Measurements from ENCODE around the gene NKX3-2.
"Not testable (repeated sequence)": the region's sequence is repeated elsewhere in the genome, so short reads cannot be mapped to it uniquely, and the experiment has no call there.

The NKX3-2 gene

DNA sequence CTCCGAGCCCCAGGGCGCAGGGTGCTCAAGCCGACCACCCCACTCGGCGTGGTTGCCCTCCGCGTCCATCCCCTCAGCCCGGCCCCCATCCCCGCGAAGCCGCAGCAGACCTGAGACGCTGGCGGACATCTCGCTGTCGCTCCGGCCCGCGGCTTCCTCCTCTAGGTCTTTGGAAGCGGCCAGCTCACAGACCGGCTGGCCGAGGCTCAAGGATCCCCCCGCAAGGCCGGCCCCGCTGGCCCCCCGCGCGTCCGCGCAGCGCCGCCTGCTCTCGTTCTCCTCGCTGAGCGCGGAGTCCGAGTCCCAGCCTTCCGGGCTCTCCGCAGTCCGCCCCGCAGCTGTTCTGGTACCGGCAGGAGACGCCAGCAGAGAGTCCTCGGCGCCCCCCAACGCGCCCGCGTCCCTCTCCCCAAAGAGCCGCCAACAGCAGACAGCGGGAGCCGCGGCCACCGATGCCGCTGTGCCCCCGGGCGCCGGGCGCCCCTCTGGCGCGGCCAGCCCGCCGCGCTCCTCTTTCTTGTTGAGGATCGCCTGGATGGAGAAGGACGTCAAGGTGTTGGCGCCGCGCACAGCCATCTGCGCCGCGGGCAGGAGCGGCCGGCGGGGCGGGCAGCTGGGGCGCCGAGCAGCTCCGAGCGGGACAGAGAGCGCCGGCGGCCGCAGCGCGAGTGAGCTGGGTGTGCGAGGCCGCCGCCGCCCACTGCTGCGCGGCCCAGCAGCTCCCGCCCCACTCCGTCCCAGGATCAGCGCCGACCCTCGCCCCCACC lies at the start of gene NKX3-2:
Gene NKX3-2, minus strand, starts transcription at position 670 of the 767 bp plus-strand sequence. Its CDS starts 94 bp downstream, at position 576.
- no peak for DNase-seq (ENCODE audit: low read depth)

DNA sequence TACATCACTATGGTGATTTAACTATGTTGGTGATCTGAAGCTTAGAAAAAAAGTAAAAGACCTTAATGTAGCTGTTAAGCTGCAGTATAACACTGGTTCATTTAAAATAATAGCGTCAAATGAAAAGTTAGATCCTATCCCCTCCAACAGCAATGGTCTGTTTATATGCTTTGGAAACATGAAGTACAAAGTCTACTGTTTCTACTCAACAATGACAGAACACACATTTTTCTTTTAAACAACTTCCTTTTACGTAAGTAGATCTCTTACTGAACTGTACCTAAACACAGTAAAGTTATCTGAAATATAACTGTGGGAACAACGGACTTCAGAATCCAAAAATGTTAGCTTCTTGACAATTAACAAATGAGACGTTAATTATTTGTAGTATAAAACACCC lies 47.9 kb upstream of the NKX3-2 start:
- DNase-seq (ENCODE audit: low read depth) = no peak

DNA sequence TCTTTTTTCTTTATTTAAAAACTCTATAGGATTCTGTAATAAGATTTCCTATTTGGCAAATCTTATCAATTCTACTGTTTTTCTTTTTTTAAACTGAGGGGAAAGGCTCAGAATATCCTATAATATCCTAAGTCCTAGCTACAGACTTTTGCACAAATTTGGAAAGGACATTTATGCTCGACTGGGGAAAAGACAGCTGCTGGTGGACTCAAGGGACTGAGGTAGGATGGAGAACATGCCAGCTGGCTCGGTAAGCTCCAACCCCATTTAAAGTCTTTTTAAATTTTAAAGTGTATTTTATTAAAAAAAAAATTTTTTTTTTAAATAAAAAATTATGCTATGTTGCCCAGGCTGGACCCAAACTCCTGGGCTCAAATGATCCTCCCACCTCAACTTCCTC lies 46.5 kb upstream of the NKX3-2 start:
- DNase-seq (ENCODE audit: low read depth) = no peak

DNA sequence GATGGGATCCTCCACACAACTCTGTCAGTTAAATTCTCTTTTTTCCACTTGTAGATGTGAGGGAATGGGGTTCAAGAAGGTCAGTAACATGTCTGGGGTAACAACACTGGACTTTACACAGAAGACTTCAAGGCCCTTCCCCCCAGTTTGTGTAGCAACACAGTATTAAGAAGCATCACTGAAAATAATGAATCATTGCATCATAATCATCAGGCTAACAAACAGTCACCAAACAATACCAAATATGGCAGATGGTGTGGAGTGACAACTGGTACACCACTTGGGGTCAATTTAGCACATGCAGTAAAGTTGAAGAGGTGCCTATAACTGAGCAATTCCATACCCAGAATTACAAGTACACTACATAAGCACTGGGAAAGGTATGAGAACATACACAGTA lies 44.6 kb upstream of the NKX3-2 start:
- DNase-seq (ENCODE audit: low read depth) = no peak

DNA sequence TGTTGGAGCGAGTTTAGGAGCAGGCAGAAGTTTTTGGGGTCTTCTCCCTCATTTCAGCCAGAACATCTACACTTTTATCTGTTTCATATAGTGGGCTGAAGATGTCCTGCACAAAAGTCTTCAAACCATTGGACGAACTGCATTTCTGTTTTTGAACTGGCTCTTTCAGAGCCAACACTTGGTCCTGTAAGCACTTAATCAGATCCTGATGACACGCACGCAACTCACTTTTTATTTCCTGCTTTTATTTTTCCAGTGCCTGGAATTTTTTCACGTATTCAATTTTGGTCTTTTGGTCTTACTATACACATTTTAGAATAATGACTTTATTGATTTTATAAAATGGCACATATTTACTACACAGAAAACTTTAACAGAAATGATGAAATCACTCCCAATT lies 40.2 kb upstream of the NKX3-2 start:
- no peak for DNase-seq (ENCODE audit: low read depth)

DNA sequence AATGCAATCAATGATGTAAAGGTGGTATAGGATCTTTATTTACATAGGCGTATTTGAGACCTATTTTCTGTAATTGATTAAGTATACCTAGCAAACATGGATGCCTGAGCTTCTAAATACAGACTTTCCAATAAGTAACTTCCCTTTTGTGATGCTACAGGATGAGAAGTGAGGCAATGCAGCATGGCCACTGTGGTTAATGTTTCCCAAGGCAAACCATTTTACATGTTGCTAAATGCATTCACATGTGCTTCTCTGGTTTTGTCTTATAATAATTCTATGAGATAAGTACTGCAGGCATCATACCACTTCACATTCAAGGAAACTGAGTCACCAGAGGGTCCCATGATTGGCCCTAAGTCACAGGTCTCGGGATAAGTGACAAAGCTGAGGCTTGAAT lies 35.7 kb upstream of the NKX3-2 start:
- DNase-seq (ENCODE audit: low read depth) = no peak

DNA sequence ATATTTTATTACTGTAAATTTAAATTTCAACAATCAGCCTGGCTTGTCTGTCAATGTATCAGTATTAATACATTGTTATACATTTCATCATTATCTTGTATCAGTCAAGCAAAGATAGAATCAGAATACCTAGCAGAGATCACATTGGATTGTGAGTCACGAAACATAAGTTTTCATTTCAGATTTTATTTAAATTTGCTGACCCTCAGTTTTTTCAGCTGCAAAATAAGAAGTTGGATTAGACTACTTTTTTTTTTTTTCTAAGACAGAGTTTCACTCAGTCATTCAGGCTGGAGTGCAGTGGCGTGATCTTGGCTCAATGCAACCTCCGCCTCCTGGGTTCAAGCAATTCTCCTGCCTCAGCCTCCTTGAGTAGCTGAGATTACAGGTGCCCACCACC lies 33.4 kb upstream of the NKX3-2 start:
- DNase-seq (ENCODE audit: low read depth) = no peak

DNA sequence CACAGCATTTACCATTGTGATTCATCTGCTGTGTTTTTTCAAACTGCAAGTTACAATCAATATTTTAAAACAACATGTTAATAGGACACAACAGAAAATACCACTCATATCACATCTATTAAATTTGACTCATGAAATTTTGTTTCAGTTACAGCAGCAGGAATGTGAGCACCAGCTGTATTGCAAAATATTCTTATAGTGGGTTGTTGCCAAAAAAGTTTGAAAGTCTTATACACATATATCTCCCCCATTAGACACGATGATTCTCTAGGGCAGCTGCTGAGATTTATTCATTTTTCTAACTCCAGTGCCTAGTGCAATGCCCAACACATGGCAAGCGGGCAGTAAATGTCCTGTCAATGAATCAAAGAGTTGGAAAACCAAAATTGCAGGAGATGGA lies 26.6 kb upstream of the NKX3-2 start:
- no peak for DNase-seq (ENCODE audit: low read depth)

DNA sequence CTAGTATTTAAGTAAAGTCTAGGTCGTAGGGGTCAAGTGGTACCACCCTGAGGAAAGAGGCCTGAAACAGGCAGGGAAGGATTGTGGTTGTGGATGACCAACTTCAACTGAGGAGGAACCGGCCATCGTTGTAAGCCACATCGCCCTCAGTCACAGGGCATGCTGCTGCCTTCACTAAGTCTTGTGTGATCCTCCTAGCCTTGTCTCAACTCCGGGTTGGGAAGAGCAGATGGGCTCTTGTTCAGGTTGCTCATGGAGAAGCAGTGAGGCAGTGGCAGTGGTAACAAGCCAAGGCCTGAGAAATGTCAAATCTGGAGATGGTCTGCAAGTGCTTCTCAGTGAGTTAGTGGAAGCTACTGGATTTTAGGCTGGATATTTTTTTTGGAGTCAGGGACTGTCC lies 22.8 kb upstream of the NKX3-2 start:
- DNase-seq (ENCODE audit: low read depth) = no peak

DNA sequence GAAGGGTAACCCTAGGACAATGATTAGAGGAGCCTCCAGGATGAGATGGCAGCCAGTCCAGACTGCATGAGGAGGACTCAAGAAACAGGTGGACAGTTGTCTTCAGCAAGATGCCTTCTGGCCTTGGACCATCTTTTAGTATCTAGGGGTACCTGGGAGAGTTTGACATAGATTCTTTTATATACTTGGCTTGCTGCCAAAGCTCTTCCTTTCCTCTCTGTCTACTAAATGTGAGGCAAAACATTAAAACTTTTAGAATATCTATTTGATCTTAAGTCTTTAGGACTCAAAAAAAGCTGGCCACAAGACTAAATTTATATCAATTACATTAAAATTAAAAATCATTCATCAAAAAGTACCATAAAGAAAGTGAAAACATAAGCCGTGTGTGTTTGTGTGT lies 18.6 kb upstream of the NKX3-2 start:
- DNase-seq (ENCODE audit: low read depth) = no peak

DNA sequence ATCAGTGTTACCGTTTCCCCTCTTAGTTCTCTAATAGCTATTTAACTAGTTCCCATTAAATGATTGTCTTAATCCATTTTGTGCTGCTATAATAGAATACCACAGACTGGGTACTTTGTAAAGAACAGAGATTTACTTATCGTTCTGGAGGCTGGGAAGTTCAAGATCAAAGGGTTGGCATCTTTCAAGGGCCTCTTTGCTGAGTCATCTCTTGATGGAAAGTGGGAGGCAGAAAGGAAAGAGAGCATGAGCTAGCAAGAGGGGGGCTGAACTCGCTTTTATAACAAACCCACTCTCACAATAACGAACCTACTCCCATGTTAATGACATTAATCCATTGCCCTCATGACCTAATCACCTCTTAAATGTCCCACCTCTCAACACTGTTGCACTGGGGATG lies 17.4 kb upstream of the NKX3-2 start:
- no peak for DNase-seq (ENCODE audit: low read depth)

DNA sequence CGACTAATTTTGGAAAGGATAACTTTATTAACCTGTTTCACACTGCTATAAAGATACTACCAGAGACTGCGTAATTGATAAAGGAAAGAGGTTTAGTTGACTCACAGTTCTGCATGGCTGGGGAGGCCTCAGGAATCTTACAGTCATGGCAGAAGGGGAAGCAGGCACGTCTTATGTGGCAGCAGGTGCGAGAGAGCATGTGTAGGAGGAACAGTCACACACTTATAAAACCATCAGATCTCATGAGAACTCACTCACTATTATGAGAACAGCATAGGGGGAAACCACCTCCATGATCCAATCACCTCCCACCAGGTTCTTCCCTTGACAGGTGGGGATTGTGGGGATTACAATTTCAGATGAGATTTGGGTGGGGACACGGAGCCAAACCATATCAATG lies 15.8 kb upstream of the NKX3-2 start:
- DNase-seq (ENCODE audit: low read depth) = not testable (repeated sequence)

DNA sequence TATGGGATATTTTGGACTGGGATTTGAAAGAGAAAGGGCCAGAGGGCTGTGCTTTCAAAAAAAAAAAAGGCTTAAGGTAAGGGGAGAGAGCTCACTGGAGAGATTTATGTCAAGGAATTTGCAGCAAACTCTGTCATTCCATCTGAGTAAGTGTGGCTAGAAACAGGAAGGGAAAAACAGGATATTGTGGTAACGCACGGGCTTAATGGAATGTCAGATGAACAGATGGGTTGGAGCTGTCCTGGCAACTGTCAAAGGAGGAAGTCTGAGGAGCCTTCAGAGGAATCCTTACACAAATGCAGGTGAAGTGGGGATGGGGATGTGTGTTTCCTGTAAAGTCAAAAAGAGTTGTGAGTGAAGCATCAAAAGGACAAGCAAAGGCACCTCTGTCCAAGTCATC lies 15.1 kb upstream of the NKX3-2 start:
- DNase-seq (ENCODE audit: low read depth) = no peak

DNA sequence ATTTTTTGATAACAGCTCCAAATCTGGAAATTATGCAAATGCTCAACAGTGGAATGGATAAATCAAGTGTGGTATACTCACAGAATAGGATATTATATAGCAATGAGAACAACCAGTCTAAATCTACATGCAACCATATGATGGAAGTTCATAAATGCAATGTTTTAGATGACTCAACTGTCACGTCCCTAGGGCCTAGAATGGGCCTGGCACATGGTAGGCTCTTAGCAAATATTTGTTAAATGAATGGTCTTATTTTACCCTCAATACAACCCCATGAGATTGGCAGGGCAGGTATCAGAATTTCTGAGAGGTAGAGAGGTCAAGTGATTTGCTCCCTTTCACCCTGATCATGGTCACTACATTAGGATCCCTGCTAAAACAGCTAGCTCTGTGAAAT lies 14.6 kb upstream of the NKX3-2 start:
- no peak for DNase-seq (ENCODE audit: low read depth)

DNA sequence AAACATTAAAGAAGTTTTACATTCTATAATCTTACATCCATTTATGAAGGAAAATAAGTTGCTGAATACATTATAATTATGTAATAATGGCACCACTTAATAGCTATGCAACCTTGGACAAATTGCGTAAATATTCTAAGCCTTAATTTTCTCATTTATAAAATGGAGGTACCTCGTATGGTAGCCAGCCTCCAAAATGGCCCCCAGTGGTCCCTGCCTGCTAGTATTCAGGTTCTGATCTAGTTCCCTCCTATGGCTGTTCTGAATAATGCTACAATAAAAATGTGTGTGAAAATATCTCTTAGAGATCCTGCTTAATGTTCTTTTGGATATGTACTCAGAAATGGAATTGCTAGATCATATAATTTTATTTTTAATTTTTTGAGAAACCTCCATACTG lies 11.0 kb upstream of the NKX3-2 start:
- DNase-seq (ENCODE audit: low read depth) = no peak

DNA sequence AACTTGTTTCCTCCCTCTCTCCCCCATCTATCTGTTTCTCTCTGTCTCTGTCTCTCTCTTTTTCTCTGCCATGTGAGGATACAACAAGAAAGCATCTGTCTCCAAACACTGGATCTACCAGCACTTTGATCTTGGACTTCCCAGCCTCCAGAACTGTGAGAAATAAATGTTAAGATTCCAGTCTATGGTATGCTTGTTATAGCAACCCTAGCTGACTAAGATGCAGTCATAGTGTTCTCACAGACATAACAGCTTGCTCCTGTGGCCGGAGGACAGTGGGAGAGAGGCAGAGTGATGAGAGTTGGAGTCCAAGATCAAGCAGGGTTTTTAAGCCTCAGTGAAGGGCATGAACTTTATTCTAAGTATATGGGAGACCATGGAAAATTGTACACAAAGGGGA lies 8.8 kb upstream of the NKX3-2 start:
- DNase-seq (ENCODE audit: low read depth) = no peak

DNA sequence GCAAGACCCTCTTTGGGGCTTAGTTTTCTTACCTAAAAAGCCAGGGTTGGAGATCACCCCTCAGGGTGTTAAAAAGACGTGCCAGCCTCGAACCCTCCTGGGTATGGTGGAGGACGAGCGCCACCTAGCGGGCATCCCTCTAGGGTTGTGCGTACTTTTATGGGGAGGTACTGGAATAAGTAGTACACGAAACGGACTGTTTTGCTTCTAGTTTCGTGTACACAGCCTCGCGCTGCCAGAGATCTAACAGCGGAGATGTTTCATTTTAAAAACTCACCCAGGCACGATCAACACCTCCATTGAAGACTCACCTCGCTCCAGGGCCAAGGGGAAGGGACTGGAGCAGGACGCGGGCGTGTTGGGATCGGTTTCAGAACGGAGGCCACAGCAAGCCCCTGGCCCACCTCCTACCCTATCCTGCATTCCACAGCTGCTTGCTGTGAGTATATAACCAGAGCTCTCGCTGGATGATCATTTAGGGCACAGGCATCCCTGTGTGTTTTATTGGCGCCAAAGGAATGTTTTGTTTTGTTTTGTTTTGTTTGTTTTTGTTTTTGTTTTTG lies 4.8 kb upstream of the NKX3-2 start:
- DNase-seq (ENCODE audit: low read depth) = peak; percentile 80

DNA sequence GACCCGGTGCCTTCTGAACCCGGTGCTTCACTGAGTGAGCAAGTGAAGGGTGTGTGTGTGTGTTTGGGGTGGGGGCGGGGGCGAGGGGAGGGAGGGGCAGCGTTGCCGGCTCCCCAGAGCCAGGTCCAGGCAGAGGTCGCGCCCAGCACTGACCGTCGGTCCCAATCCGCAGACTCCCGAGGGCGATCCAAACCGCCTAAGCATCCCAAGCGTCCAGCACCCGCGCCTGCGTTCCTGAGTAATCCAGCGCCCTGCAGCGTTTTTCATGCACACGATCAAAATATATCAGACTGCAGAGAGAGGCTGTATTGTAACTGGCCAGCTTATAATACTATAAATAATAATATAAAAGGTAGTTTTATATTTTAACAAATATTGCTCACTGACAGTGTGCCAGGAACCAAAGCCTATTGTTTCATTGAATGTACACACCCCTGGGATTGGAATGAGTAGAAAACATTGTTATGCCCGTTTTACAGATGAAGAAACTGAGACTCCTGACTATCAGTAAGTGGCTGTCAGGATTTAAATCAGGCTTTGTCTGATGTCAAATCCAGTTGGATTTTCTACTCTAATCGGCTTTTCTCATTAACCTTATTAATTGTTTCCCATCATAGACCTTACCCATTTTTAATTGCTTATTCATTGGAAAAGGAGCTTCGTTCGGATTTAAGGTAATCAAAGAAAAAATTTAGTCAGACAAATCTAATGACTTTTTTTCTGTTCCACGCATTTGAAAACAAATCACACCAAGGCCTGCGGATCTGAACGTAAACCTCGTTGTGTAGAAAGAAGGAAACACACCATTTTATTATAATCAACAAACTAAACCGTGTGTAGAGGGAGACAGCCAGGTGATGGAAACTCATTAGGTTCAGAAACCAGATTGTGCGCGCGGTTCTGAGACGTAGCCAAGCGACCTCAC lies 4.0 kb upstream of the NKX3-2 start:
- no peak for DNase-seq (ENCODE audit: low read depth)

DNA sequence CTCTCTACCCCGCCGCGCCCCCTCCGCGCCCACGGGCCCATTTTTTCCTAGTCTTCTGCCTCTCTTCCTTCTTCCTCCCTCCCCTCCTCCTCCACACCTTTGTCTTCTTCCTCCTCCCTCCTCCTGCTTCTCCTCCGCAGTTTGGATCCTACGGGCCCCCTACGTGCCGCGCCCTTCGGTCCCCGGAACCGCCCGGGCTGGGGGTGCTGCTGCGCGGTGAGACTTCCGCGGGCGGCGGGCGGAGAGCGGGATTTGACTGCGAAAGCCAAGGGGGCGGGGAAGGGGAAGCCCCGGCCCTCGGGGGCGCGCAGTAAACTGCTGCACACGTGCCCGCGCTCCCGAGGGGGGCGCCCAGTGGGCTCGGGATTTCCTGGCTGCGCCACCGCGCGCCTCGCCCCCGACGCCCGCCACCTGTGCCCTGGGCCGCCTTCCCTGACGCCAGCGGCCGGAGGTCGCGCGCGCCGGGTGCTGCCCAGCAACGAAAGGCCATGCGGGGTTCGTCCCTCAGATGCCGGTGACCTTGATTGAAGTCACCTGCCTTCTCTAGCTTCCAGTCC lies 3.3 kb upstream of the NKX3-2 start:
- no peak for DNase-seq (ENCODE audit: low read depth)

DNA sequence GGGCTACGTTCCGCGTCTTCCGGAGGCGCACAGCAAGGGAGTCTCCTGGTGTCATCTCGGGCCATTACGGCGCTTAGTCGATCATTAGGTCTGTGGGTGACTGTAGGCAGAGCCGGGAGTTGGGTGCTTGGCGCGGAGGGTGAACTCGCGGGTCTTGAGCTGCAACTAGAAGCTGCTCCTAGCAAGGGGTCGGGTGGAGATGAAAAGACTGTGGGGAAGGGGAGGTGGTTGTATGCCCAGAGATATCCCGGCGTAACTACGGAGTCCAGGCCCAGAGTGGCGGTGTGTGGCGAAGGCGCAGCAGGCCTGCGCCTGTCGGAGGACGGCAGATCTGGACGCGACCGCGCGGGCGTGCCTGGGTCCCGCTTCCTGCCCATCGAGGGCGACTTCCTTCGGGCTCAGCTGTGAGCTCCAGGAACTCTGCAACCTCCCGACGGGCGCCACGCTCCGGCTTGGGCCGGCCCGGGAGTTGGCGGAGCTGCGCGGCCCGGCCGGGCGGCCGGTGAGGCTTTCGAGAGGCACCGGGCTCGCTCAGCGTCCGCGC lies 2.7 kb upstream of the NKX3-2 start:
- DNase-seq (ENCODE audit: low read depth) = no peak

DNA sequence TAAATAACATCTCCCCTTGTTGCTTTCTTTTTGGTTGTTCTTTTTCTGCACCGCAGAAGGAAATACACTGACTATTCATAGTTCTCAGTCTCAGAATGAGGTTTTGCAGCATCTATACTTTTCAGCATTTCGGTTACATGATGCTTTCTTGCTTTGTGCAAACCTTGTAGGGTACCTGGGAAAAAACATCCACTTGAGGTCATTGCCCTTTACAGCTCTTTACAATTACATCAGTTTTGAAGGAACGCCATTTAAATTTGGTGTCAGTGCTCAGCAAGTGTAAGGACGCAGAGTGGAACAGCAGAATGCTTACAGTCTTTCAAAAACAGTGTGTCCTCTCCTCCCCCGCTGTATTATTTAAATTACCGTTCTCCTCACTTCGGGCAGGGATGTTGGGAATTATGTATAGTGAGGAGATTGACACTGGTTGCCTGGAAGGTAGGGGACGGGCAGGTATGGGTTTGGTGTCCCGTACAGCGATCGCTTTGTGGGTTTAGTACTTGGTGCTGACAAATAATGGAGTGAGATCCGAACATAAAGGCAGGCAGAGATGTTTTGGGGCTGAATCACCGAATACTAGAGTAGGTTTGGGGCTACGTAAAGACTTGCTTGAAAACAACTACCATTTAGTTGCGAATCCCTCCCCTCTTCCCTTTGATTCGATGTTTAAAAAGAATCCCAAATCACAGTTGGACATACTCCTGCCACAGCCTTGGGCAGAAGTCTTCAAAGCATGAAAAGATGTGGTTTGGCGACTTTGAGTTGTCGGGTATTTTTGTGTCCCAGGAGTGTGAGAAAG lies 2.0 kb upstream of the NKX3-2 start:
- no peak for DNase-seq (ENCODE audit: low read depth)

DNA sequence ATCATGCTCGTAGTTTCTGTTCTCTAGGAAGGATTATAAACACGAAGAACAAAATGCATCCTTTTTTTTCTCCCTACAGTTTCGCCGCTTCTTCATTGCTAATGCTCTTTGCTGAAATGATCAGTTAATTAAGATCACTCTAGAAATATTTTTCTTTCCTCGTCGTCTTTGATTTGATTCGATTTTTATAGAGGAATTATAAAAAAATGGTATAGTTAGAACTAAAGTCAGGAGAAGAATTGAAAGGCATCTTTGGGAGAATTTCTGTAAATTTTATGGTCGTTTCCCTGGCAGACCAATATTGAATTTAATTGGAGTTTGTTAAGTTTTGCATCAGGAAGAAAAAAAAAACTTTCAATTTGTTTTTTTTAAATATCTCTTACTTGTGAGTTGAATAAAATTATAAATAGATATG lies 1.1 kb upstream of the NKX3-2 start:
- DNase-seq (ENCODE audit: low read depth) = no peak
